Measurements from ENCODE around the gene THEMIS.

The THEMIS gene

GRCh38 chr6:127917766-127918165 lies 16.9 kb upstream of the THEMIS start:
- H3K27ac ChIP-seq (ENCODE audit: low read depth, low read length), result no peak overlapping the region
- no peak overlapping the region for H3K4me3 ChIP-seq (ENCODE audit: low read depth, low read length)

GRCh38 chr6:127914240-127914639 lies 13.4 kb upstream of the THEMIS start:
- Histone ChIP-seq H2AFZ (ENCODE audit: low read length, unreplicated experiment) (no peak overlapping the region), H3K27ac (ENCODE audit: low read depth, low read length) (no peak overlapping the region), H3K4me1 (ENCODE audit: control insufficient read depth, insufficient read depth, low read length, unreplicated experiment) (peaks cover 7% of the 10 kb centered on the region), H3K79me2 (ENCODE audit: control insufficient read depth, insufficient read depth, low read length, unreplicated experiment) (no peaks in the 10 kb centered on the region), H3K4me3 (ENCODE audit: low read depth, low read length) (no peak overlapping the region), H3K36me3 (ENCODE audit: insufficient read depth, low read length) (no peaks in the 10 kb centered on the region), H3K27me3 (ENCODE audit: insufficient read depth, low read length) (no peaks in the 10 kb centered on the region)

More at GRCh38 chr6:127917766-127918165, 16.9 kb upstream of the THEMIS start:
- H2AFZ ChIP-seq (ENCODE audit: low read length, unreplicated experiment), result no peak overlapping the region
- peaks cover 7% of the 10 kb centered on the region for H3K4me1 ChIP-seq (ENCODE audit: control insufficient read depth, insufficient read depth, low read length, unreplicated experiment)
- no peaks in the 10 kb centered on the region for H3K27me3 ChIP-seq (ENCODE audit: insufficient read depth, low read length)
- H3K36me3 ChIP-seq (ENCODE audit: insufficient read depth, low read length), result no peaks in the 10 kb centered on the region
- H3K79me2 ChIP-seq (ENCODE audit: control insufficient read depth, insufficient read depth, low read length, unreplicated experiment), result no peaks in the 10 kb centered on the region

- Histone ChIP-seq H3K4me1 (ENCODE audit: control insufficient read depth, insufficient read depth, low read length, unreplicated experiment) (peaks cover 7% of the 10 kb centered on the region), H3K4me3 (ENCODE audit: low read depth, low read length) (no peak overlapping the region), H3K27me3 (ENCODE audit: insufficient read depth, low read length) (no peaks in the 10 kb centered on the region), H2AFZ (ENCODE audit: low read length, unreplicated experiment) (no peak overlapping the region), H3K36me3 (ENCODE audit: insufficient read depth, low read length) (no peaks in the 10 kb centered on the region), H3K27ac (ENCODE audit: low read depth, low read length) (no peak overlapping the region), H3K79me2 (ENCODE audit: control insufficient read depth, insufficient read depth, low read length, unreplicated experiment) (no peaks in the 10 kb centered on the region)
Observed at GRCh38 chr6:127912914-127913313, 12.1 kb upstream of the THEMIS start.

- Histone ChIP-seq H3K4me3 (ENCODE audit: low read depth, low read length) (no peak overlapping the region), H2AFZ (ENCODE audit: low read length, unreplicated experiment) (no peak overlapping the region), H3K27me3 (ENCODE audit: insufficient read depth, low read length) (no peaks in the 10 kb centered on the region), H3K79me2 (ENCODE audit: control insufficient read depth, insufficient read depth, low read length, unreplicated experiment) (no peaks in the 10 kb centered on the region), H3K27ac (ENCODE audit: low read depth, low read length) (no peak overlapping the region), H3K4me1 (ENCODE audit: control insufficient read depth, insufficient read depth, low read length, unreplicated experiment) (no peaks in the 10 kb centered on the region), H3K36me3 (ENCODE audit: insufficient read depth, low read length) (no peaks in the 10 kb centered on the region)
Observed at GRCh38 chr6:127907960-127908640, 7.2 kb upstream of the THEMIS start.

- H2AFZ ChIP-seq (ENCODE audit: low read length, unreplicated experiment), result no peak overlapping the region
- H3K4me3 ChIP-seq (ENCODE audit: low read depth, low read length), result no peak overlapping the region
- no peaks in the 10 kb centered on the region for H3K79me2 ChIP-seq (ENCODE audit: control insufficient read depth, insufficient read depth, low read length, unreplicated experiment)
- H3K27ac ChIP-seq (ENCODE audit: low read depth, low read length), result no peak overlapping the region
- no peaks in the 10 kb centered on the region for H3K4me1 ChIP-seq (ENCODE audit: control insufficient read depth, insufficient read depth, low read length, unreplicated experiment)
- H3K36me3 ChIP-seq (ENCODE audit: insufficient read depth, low read length), result no peaks in the 10 kb centered on the region
- H3K27me3 ChIP-seq (ENCODE audit: insufficient read depth, low read length), result no peaks in the 10 kb centered on the region
Observed at GRCh38 chr6:127904160-127904559, 3.3 kb upstream of the THEMIS start.

DNA sequence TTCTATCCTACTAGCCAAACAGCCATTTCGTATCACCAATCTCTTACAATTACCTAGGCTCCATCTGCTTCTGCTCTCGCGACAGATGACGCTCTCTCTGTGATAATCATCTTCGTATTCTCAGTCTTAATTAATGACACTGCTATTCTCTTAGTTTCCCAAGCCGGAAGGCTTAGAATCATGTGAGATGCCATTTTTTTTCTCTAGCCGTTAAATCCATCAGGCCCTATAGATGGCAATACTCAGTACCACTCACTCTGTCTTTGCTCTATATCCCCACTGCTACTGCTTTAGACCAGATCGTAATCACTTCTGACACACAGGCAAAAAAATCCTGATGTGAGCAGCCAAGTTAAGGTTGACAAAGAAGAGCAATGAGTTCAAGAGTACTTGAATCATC lies 2.1 kb upstream of the THEMIS start:
- Histone ChIP-seq H3K36me3 (ENCODE audit: insufficient read depth, low read length) (no peaks in the 10 kb centered on the region), H3K4me3 (ENCODE audit: low read depth, low read length) (no peak overlapping the region), H3K79me2 (ENCODE audit: control insufficient read depth, insufficient read depth, low read length, unreplicated experiment) (no peaks in the 10 kb centered on the region), H3K27me3 (ENCODE audit: insufficient read depth, low read length) (no peaks in the 10 kb centered on the region), H3K4me1 (ENCODE audit: control insufficient read depth, insufficient read depth, low read length, unreplicated experiment) (no peaks in the 10 kb centered on the region), H3K27ac (ENCODE audit: low read depth, low read length) (no peak overlapping the region), H2AFZ (ENCODE audit: low read length, unreplicated experiment) (no peak overlapping the region)

- Histone ChIP-seq H3K4me3 (ENCODE audit: low read depth, low read length) (no peak overlapping the region), H3K27me3 (ENCODE audit: insufficient read depth, low read length) (no peaks in the 10 kb centered on the region), H3K36me3 (ENCODE audit: insufficient read depth, low read length) (no peaks in the 10 kb centered on the region), H3K79me2 (ENCODE audit: control insufficient read depth, insufficient read depth, low read length, unreplicated experiment) (no peaks in the 10 kb centered on the region), H2AFZ (ENCODE audit: low read length, unreplicated experiment) (no peak overlapping the region), H3K27ac (ENCODE audit: low read depth, low read length) (no peak overlapping the region), H3K4me1 (ENCODE audit: control insufficient read depth, insufficient read depth, low read length, unreplicated experiment) (no peaks in the 10 kb centered on the region)
Observed at GRCh38 chr6:127897484-127897883, 3.4 kb downstream of the THEMIS start.

GRCh38 chr6:127894051-127894450 lies 6.8 kb downstream of the THEMIS start:
- Histone ChIP-seq H3K4me3 (ENCODE audit: low read depth, low read length) (no peak overlapping the region), H3K4me1 (ENCODE audit: control insufficient read depth, insufficient read depth, low read length, unreplicated experiment) (no peaks in the 10 kb centered on the region), H2AFZ (ENCODE audit: low read length, unreplicated experiment) (no peak overlapping the region), H3K27ac (ENCODE audit: low read depth, low read length) (no peak overlapping the region), H3K79me2 (ENCODE audit: control insufficient read depth, insufficient read depth, low read length, unreplicated experiment) (no peaks in the 10 kb centered on the region), H3K27me3 (ENCODE audit: insufficient read depth, low read length) (no peaks in the 10 kb centered on the region), H3K36me3 (ENCODE audit: insufficient read depth, low read length) (no peaks in the 10 kb centered on the region)

DNA sequence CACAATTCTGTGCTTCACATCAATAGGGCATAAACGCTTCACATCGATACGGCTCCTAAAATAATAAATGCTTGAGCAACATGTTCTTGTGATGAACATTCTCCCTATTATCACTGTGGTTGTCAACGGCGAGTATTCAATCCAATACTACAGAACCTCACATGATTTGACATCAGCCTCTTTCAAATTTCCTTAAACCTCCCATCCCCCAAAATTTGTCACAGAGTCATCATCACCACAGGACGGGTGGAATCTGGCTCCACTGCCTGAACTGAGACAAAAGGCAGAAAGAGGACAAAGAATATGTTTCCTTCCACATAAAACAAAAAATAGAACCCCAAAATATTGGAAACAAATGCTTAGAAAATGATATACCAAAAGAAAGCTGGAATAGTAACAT lies 7.3 kb downstream of the THEMIS start:
- no peak overlapping the region for H3K4me3 ChIP-seq (ENCODE audit: low read depth, low read length)
- H3K4me1 ChIP-seq (ENCODE audit: control insufficient read depth, insufficient read depth, low read length, unreplicated experiment), result no peaks in the 10 kb centered on the region
- H2AFZ ChIP-seq (ENCODE audit: low read length, unreplicated experiment), result no peak overlapping the region
- H3K36me3 ChIP-seq (ENCODE audit: insufficient read depth, low read length), result no peaks in the 10 kb centered on the region
- H3K27ac ChIP-seq (ENCODE audit: low read depth, low read length), result no peak overlapping the region
- H3K79me2 ChIP-seq (ENCODE audit: control insufficient read depth, insufficient read depth, low read length, unreplicated experiment), result no peaks in the 10 kb centered on the region
- H3K27me3 ChIP-seq (ENCODE audit: insufficient read depth, low read length), result no peaks in the 10 kb centered on the region

GRCh38 chr6:127891731-127892326 lies 9.0 kb downstream of the THEMIS start:
- Histone ChIP-seq H3K4me3 (ENCODE audit: low read depth, low read length) (no peak overlapping the region), H3K79me2 (ENCODE audit: control insufficient read depth, insufficient read depth, low read length, unreplicated experiment) (no peaks in the 10 kb centered on the region), H3K36me3 (ENCODE audit: insufficient read depth, low read length) (no peaks in the 10 kb centered on the region), H3K4me1 (ENCODE audit: control insufficient read depth, insufficient read depth, low read length, unreplicated experiment) (no peaks in the 10 kb centered on the region), H3K27me3 (ENCODE audit: insufficient read depth, low read length) (no peaks in the 10 kb centered on the region), H3K27ac (ENCODE audit: low read depth, low read length) (no peak overlapping the region), H2AFZ (ENCODE audit: low read length, unreplicated experiment) (no peak overlapping the region)

GRCh38 chr6:127886603-127887002 lies 14.3 kb downstream of the THEMIS start:
- Histone ChIP-seq H3K27ac (ENCODE audit: low read depth, low read length) (no peak overlapping the region), H2AFZ (ENCODE audit: low read length, unreplicated experiment) (peak overlapping the region; percentile 20), H3K4me1 (ENCODE audit: control insufficient read depth, insufficient read depth, low read length, unreplicated experiment) (no peaks in the 10 kb centered on the region), H3K79me2 (ENCODE audit: control insufficient read depth, insufficient read depth, low read length, unreplicated experiment) (no peaks in the 10 kb centered on the region), H3K4me3 (ENCODE audit: low read depth, low read length) (no peak overlapping the region), H3K27me3 (ENCODE audit: insufficient read depth, low read length) (no peaks in the 10 kb centered on the region), H3K36me3 (ENCODE audit: insufficient read depth, low read length) (no peaks in the 10 kb centered on the region)

All from ACC112 (cell line).